Measurements from ENCODE around the gene POLR1A. TPM values are rescaled to one million over a fixed set of nuclear protein-coding genes. Genes with fewer than 3 reads are reported as not detected.

Gene POLR1A
- total and polyA plus RNA-seq, 8 donors, result 1.4 to 36.2 (median 5.5) TPM

DNA sequence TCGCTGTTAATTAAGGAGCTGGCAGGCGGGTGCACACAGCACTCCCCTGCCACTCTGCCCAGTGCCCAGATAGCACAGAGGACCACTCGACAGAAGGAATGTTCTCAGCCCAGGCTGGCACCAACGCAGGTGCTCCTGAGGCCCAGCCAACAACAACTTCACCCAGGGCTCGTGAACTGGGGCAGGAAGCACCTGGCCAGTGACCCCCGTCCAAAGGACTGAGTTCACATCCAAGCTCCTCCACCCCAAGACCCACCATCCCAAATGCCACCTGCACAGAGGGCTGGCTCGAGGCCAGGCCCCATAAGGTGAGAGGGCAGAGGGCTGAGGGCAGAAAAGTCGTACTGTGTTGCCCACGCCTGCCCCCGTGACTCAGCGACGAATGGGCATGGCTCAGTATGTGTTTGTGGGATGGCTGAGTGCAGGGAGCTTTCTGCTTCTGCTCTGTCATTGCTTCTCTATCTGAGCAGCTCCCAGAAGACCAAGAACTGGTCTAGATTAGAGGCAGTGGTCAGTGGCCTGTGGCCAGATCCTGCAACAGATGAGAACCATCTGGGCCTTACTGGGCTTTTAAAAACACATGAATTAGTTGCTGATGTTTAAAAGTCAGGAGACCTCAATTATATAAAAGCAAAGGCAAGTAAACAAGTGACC, 68.4 kb downstream of the POLR1A start:
- Histone ChIP-seq H3K4me1 (peaks cover 28 to 47% (median 43%) of the 10 kb centered on the region in 4 donors), H3K4me3 (no peak overlapping the region), H3K27ac (peak overlapping the region; percentile 70 to 90 (median 84)), H3K36me3 (peaks cover 31 to 81% (median 67%) of the 10 kb centered on the region in 4 donors), H3K9me3 (no peaks in the 10 kb centered on the region), H3K27me3 (no peaks in the 10 kb centered on the region)
- peak; percentile 49 to 81 for DNase-seq
- intact Hi-C loops (cut with DNase I; ENCODE audit: low total_unique reads), result loop anchor here (10.0 kb wide), 1 partner anchor 152 kb away; the partner anchor contains the start of gene ST3GAL5
- 51 to 67% (median 60%) methylated on average over 11 to 12 of the region's 12 CpGs for WGBS, 5 donors
- TF ChIP-seq, protein P1, sequence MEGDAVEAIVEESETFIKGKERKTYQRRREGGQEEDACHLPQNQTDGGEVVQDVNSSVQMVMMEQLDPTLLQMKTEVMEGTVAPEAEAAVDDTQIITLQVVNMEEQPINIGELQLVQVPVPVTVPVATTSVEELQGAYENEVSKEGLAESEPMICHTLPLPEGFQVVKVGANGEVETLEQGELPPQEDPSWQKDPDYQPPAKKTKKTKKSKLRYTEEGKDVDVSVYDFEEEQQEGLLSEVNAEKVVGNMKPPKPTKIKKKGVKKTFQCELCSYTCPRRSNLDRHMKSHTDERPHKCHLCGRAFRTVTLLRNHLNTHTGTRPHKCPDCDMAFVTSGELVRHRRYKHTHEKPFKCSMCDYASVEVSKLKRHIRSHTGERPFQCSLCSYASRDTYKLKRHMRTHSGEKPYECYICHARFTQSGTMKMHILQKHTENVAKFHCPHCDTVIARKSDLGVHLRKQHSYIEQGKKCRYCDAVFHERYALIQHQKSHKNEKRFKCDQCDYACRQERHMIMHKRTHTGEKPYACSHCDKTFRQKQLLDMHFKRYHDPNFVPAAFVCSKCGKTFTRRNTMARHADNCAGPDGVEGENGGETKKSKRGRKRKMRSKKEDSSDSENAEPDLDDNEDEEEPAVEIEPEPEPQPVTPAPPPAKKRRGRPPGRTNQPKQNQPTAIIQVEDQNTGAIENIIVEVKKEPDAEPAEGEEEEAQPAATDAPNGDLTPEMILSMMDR (IDR thresholded peaks at IDR 0.05), result no peak
- TF ChIP-seq POLR2AphosphoS5 (IDR thresholded peaks at IDR 0.05), result peak in 1 of 3 donors; percentile 48

DNA sequence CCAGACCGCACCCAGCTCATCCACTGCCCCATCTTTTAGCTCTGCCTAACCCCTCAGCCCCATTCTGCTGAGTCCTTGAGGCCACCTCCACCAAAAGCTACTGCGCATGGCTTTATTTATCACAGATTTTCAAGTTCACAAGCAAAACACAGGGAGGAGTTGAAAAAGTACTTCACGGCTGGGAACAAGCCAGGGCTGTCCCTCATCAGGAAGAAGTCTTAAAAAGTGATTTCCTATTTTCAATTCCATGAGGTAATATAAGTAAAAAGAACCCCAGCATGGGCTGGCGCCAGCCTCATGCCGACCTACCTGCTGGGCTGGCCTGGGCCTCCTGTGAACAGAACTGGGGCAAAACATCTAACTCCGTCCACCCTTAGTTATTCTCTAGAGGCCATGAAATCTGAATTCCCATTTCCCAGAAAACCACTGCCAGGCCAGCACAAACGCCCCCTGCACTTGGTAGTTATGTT, 69.0 kb downstream of the POLR1A start:
- Histone ChIP-seq H3K27me3 (no peaks in the 10 kb centered on the region), H3K27ac (peak overlapping the region; percentile 70 to 90 (median 84)), H3K9me3 (no peaks in the 10 kb centered on the region), H3K4me3 (no peak overlapping the region), H3K4me1 (peaks cover 28 to 47% (median 43%) of the 10 kb centered on the region in 4 donors), H3K36me3 (peaks cover 31 to 81% (median 67%) of the 10 kb centered on the region in 4 donors)
- TF ChIP-seq, protein P1 (IDR thresholded peaks at IDR 0.05), result peak in 1 of 7 experiments; percentile 4
- TF ChIP-seq POLR2A (IDR thresholded peaks at IDR 0.05), result no peak
- no peak for DNase-seq
- intact Hi-C loops (cut with DNase I; ENCODE audit: low total_unique reads), result loop anchor here (10.0 kb wide), 1 partner anchor 152 kb away; the partner anchor contains the start of gene ST3GAL5
- WGBS, 5 donors, result 46 to 71% (median 56%) methylated on average over 7 of the region's 7 CpGs

DNA sequence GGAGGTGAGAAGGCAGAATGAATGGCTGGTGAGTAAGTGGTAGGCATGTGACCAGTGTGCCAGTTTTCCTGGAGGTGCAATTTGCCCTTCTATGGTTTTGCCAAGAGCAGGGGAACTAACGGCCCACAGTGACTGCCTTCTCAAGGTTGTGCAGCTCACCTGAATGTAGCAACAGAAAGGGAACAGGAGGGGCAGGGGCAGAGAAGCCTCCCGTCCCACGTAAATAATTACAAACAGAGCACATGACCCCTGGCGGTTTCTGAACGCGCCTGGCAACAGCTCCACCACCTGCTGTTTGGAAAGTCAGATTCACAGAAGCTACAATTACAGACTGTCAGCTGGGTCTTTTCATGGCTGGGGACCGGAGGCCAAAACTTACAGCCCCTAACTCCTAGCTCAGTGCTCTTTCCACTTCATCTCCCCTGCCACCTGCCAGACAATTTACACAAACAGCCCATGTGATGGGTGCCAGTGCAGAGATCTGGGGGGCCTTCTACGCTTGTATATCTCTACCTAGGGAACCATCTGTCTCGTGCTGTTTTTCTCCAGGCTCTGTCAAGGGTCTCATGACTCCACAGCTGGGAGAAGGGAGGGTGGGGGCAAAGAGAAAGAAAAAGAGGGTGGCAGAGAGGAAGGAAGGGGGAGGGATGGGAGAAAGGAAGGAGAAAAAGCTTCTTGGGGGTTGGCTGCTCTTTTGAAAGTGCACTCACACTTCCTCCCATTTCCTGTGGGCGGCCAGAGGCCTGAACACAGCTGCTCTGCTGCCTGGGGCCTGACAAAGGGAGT, 69.6 kb downstream of the POLR1A start:
- TF ChIP-seq, protein P1 (IDR thresholded peaks at IDR 0.05), result peak in 3 of 7 experiments; percentile 18 to 53 (median 23)
- TF ChIP-seq POLR2A (IDR thresholded peaks at IDR 0.05) (no peak), EP300 (IDR thresholded peaks at IDR 0.05) (no peak), POLR2AphosphoS5 (IDR thresholded peaks at IDR 0.05) (peak; percentile 43 to 57 (median 49))
- Histone ChIP-seq H3K4me3 (no peak overlapping the region), H3K36me3 (peaks cover 34 to 81% (median 68%) of the 10 kb centered on the region in 4 donors), H3K27ac (peak overlapping the region; percentile 70 to 90 (median 84)), H3K9me3 (no peaks in the 10 kb centered on the region), H3K4me1 (peaks cover 28 to 47% (median 43%) of the 10 kb centered on the region in 4 donors), H3K27me3 (no peaks in the 10 kb centered on the region)
- WGBS, 5 donors, result 28 to 42% (median 31%) methylated on average over 10 of the region's 10 CpGs
- intact Hi-C loops (cut with DNase I; ENCODE audit: low total_unique reads), result loop anchor here (10.0 kb wide), 1 partner anchor 151 kb away; the partner anchor contains the start of gene ST3GAL5
- DNase-seq, result peak; percentile 65 to 91

DNA sequence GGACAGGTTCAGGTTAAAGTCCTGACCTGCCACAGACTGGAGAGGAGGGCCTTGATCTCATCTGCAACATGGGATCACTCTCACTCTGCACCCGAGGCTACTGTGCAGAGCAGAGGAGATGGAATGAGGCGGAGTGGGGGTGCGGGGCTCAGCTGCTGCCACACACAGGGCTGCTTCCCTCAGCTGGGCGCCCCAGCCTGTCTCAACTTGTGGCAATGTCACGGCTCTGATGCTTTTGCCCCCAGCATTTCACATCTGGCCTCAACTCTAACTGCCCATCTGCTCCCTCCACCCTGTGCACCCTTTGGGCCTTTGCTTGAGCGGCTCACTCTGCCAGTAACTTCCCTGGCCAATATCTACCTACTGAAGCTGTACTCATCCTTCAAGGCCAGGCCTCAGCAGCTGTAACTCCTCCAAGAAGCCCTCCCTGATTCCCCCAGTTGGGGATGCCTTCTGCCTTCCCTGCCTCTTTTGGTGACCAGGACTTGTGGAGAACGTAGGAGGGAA, 70.3 kb downstream of the POLR1A start:
- intact Hi-C loops (cut with DNase I; ENCODE audit: low total_unique reads), result loop anchor here (10.0 kb wide), 1 partner anchor 151 kb away; the partner anchor contains the start of gene ST3GAL5
- DNase-seq, result peak in 1 of 2 donors; percentile 32

More for the DNA sequence above, 70.3 kb downstream of the POLR1A start:
- Histone ChIP-seq H3K9me3 (no peaks in the 10 kb centered on the region), H3K4me3 (no peak overlapping the region), H3K36me3 (peaks cover 41 to 83% (median 69%) of the 10 kb centered on the region in 4 donors), H3K4me1 (peaks cover 28 to 47% (median 43%) of the 10 kb centered on the region in 4 donors), H3K27ac (peak overlapping the region; percentile 70 to 90 (median 84)), H3K27me3 (no peaks in the 10 kb centered on the region)
- TF ChIP-seq POLR2AphosphoS5 (IDR thresholded peaks at IDR 0.05) (no peak), EP300 (IDR thresholded peaks at IDR 0.05) (no peak), POLR2A (IDR thresholded peaks at IDR 0.05) (no peak)
- TF ChIP-seq, protein P1 (IDR thresholded peaks at IDR 0.05), result no peak
- WGBS, 5 donors, result 75 to 86% (median 82%) methylated on average over 7 of the region's 7 CpGs
